ENCODE measurements around the gene GRK5.

Gene GRK5

DNA sequence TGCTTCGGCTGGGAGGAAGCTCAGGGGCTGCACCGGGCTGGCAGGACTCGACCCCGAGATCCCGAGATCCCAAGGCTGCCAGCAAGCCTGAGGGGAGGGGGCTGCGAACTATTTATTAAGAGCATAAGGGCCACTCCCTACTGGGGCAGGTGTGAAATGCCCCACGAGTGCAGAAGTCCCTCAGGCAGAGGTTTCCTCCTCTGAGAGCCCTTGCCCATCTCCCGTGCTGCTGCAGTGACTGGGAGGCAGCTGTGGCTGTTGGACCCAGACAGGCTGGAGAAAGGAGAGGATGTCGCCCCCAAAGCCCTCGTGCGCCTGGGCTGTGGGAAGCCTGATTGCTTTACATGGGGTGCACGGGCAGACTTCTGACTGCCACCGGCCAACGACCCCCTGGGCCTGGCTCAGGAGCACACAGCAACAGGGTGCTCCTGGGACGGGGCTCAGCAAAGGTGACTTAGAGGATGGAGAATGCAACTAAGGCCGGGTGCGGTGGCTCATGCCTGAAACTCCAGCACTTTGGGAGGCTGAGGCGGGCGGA is 295.3 kb downstream of the GRK5 start:
- no peak for DNase-seq (ENCODE audit: extremely low read depth, low read depth)
- H3K4me3 ChIP-seq (replicated peaks; ENCODE audit: low read depth, low read length) = no peak overlapping the region
- TF ChIP-seq, protein P1, sequence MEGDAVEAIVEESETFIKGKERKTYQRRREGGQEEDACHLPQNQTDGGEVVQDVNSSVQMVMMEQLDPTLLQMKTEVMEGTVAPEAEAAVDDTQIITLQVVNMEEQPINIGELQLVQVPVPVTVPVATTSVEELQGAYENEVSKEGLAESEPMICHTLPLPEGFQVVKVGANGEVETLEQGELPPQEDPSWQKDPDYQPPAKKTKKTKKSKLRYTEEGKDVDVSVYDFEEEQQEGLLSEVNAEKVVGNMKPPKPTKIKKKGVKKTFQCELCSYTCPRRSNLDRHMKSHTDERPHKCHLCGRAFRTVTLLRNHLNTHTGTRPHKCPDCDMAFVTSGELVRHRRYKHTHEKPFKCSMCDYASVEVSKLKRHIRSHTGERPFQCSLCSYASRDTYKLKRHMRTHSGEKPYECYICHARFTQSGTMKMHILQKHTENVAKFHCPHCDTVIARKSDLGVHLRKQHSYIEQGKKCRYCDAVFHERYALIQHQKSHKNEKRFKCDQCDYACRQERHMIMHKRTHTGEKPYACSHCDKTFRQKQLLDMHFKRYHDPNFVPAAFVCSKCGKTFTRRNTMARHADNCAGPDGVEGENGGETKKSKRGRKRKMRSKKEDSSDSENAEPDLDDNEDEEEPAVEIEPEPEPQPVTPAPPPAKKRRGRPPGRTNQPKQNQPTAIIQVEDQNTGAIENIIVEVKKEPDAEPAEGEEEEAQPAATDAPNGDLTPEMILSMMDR (IDR thresholded peaks at IDR 0.05; ENCODE audit: low read depth, low read length, missing control alignments) = no peak

DNA sequence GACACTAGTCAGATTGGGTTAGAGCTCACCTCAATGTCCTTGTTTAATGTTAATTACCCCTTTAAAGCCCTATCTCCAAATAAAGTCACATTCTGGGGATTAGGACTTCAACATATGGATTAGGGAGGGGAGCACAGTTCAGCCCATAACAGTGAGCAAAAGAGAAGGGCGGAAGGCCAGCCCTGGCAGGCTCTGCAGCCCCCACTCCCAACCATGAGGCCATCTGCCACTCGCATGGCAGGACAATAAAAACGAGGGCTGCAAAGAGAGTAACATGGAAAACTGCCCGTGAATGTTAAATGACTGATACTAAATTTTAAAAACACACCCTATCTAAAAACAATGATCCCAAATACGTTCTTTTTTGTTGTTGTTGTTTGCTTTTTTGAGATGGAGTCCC is 296.4 kb downstream of the GRK5 start:
- TF ChIP-seq, protein P1 (IDR thresholded peaks at IDR 0.05; ENCODE audit: low read depth, low read length, missing control alignments) = no peak
- DNase-seq (ENCODE audit: extremely low read depth, low read depth) = no peak
- no peak overlapping the region for H3K4me3 ChIP-seq (replicated peaks; ENCODE audit: low read depth, low read length)

DNA sequence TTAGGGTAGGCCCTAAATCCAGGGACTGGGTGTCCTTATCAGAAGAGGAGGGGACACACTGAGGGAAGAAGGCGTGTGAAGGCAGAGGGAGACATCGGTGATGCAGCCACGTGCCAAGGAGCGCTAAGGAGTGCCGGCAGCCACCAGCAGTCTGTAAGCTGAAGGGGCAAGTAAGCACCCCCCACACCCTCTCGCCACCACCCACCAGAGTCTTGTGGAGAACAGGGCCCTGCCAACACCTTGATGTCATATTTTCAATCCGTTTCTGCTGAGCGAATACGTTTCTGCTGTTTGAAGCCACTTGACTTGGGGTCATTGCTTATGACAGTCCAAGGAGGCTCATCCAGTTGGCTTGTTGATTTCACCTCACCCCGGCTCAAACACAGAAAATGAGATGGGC is 297.3 kb downstream of the GRK5 start:
- TF ChIP-seq, protein P1 (IDR thresholded peaks at IDR 0.05; ENCODE audit: low read depth, low read length, missing control alignments) = no peak
- no peak for DNase-seq (ENCODE audit: extremely low read depth, low read depth)
- no peak overlapping the region for H3K4me3 ChIP-seq (replicated peaks; ENCODE audit: low read depth, low read length)

DNA sequence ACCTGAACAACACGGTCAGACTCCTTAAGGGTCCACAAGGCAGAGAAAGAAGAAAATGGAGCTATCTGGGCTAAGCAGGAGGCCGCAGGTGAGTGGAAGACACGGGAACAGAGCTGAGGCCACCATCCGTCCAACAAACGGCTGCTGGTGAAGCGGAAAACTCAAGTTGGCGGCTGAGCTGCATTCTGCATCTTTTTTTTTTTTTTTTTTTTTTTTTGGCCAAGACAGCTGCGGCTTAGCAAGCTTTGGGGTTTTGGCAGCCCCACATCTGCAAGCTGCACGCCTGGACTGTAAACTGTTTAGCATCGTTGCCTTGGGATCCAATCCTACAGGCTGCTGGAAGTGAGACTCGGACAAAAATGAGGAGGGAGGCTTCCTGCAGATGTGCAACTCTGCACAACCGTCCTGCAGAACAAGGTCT is 297.8 kb downstream of the GRK5 start:
- no peak for DNase-seq (ENCODE audit: extremely low read depth, low read depth)
- TF ChIP-seq, protein P1 (IDR thresholded peaks at IDR 0.05; ENCODE audit: low read depth, low read length, missing control alignments) = no peak
- no peak overlapping the region for H3K4me3 ChIP-seq (replicated peaks; ENCODE audit: low read depth, low read length)
